NCI-H1436 (cell line): ENCODE data around the gene ADARB1.

ENCODE experiments used
- DNase-seq: peaks from one replicate; lab custom pipeline; 2025; lab: John Stamatoyannopoulos, UW

ADARB1 gene

DNA sequence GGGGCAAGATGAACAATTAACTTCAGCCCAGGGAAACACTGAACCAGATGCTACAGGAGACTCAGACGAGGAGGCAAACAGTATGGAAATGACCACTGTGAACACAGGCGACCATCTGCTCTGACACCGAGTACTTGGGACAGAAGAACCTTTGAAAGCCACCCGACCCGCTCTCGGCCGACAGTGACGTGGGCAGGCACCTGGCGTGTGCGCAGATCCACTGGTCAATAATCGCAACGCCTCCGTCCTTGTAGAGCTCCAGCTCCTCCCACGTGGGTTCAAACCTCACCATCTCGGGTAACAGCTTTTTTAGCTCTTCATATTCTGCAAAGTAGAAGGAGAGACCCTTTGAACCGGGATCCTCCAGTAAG lies 193.0 kb downstream of the ADARB1 start:
- no peak for DNase-seq

DNA sequence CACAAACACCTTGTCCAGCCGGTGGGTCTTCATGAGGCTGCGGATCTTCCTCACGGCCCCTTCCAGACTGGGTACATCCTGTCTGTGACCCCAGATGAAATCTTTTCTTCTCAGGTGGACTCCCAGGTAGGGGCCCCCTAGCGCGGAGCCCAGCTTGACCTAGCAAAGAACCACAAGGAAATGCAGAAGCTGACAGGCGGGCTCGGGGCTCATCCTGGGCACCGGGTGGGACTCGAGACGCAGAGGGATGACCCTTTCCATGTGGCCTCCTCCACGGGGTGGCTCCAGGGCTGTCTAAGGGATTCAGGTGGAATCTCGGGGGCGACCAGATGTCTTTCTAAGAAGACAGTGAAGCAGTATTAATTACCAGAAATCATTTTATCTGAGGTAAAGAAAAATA lies 195.5 kb downstream of the ADARB1 start:
- no peak for DNase-seq

DNA sequence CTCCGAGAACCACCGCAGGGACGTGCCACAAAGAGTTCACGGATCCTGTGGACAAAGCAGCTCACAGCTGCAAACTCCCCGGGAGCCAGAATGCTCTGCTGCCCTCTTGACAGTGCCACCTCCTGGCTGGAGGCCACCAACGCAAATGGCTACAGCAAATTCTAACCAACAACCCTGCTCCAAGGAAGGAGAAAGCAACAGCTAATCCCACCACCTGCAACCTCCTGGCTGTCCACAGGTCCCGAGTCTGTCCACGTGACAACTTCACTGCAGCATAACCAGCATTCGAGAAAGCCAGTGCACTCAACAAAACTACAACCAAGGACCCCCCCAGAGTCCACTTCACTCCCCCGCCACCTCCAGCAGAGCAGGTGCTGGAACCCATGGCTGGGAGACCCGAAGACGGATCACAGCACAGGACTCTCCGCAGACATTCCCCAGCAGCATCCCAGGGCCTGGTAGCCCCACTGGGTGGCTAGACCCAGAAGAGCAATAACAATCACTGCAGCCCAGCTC lies 196.0 kb downstream of the ADARB1 start:
- DNase-seq = no peak
